Measurements from ENCODE around the gene BTBD17.

Gene BTBD17

GRCh38 chr17:74332763-74333283, 28.8 kb downstream of the BTBD17 start:
- peaks cover 3% of the 10 kb centered on the region for H3K27me3 ChIP-seq (ENCODE audit: control insufficient read depth, insufficient read depth, low read length)
- no peak overlapping the region for H3K27ac ChIP-seq (ENCODE audit: low read depth, low read length)
- no peak overlapping the region for H3K9ac ChIP-seq (ENCODE audit: low read depth, low read length)
- H3K4me3 ChIP-seq (ENCODE audit: low read depth, low read length) = no peak overlapping the region
- peaks cover 11% of the 10 kb centered on the region for H3K9me3 ChIP-seq (ENCODE audit: control insufficient read depth, insufficient read depth, low read length)
- H3K4me1 ChIP-seq (ENCODE audit: control insufficient read depth, insufficient read depth, low read length) = peaks cover 15% of the 10 kb centered on the region; the same call in 1 of the 2 replicates
- H3K36me3 ChIP-seq (ENCODE audit: control insufficient read depth, insufficient read depth, low read length) = no peaks in the 10 kb centered on the region

GRCh38 chr17:74332017-74332650, 29.5 kb downstream of the BTBD17 start:
- no peak overlapping the region for H3K27ac ChIP-seq (ENCODE audit: low read depth, low read length)
- H3K9ac ChIP-seq (ENCODE audit: low read depth, low read length) = no peak overlapping the region
- H3K36me3 ChIP-seq (ENCODE audit: control insufficient read depth, insufficient read depth, low read length) = no peaks in the 10 kb centered on the region
- H3K27me3 ChIP-seq (ENCODE audit: control insufficient read depth, insufficient read depth, low read length) = peaks cover 10% of the 10 kb centered on the region
- peaks cover 11% of the 10 kb centered on the region for H3K9me3 ChIP-seq (ENCODE audit: control insufficient read depth, insufficient read depth, low read length)
- H3K4me1 ChIP-seq (ENCODE audit: control insufficient read depth, insufficient read depth, low read length) = peaks cover 15% of the 10 kb centered on the region; the same call in 1 of the 2 replicates
- H3K4me3 ChIP-seq (ENCODE audit: low read depth, low read length) = no peak overlapping the region

GRCh38 chr17:74330446-74330845, 31.2 kb downstream of the BTBD17 start:
- Histone ChIP-seq H3K36me3 (ENCODE audit: control insufficient read depth, insufficient read depth, low read length) (no peaks in the 10 kb centered on the region), H3K4me1 (ENCODE audit: control insufficient read depth, insufficient read depth, low read length) (peaks cover 12% of the 10 kb centered on the region; the same call in 1 of the 2 replicates), H3K9me3 (ENCODE audit: control insufficient read depth, insufficient read depth, low read length) (peaks cover 11% of the 10 kb centered on the region), H3K27ac (ENCODE audit: low read depth, low read length) (no peak overlapping the region), H3K9ac (ENCODE audit: low read depth, low read length) (no peak overlapping the region), H3K4me3 (ENCODE audit: low read depth, low read length) (no peak overlapping the region), H3K27me3 (ENCODE audit: control insufficient read depth, insufficient read depth, low read length) (peaks cover 26% of the 10 kb centered on the region)

GRCh38 chr17:74329378-74329777, 32.3 kb downstream of the BTBD17 start:
- Histone ChIP-seq H3K9me3 (ENCODE audit: control insufficient read depth, insufficient read depth, low read length) (peaks cover 4% of the 10 kb centered on the region; the same call in 1 of the 2 replicates), H3K36me3 (ENCODE audit: control insufficient read depth, insufficient read depth, low read length) (no peaks in the 10 kb centered on the region), H3K4me3 (ENCODE audit: low read depth, low read length) (no peak overlapping the region), H3K9ac (ENCODE audit: low read depth, low read length) (no peak overlapping the region), H3K27me3 (ENCODE audit: control insufficient read depth, insufficient read depth, low read length) (peaks cover 36% of the 10 kb centered on the region), H3K4me1 (ENCODE audit: control insufficient read depth, insufficient read depth, low read length) (peaks cover 6% of the 10 kb centered on the region; the same call in 1 of the 2 replicates), H3K27ac (ENCODE audit: low read depth, low read length) (no peak overlapping the region)

- Histone ChIP-seq H3K27me3 (ENCODE audit: control insufficient read depth, insufficient read depth, low read length) (peaks cover 38% of the 10 kb centered on the region), H3K9me3 (ENCODE audit: control insufficient read depth, insufficient read depth, low read length) (no peaks in the 10 kb centered on the region), H3K27ac (ENCODE audit: low read depth, low read length) (no peak overlapping the region), H3K4me3 (ENCODE audit: low read depth, low read length) (no peak overlapping the region), H3K36me3 (ENCODE audit: control insufficient read depth, insufficient read depth, low read length) (no peaks in the 10 kb centered on the region), H3K9ac (ENCODE audit: low read depth, low read length) (no peak overlapping the region), H3K4me1 (ENCODE audit: control insufficient read depth, insufficient read depth, low read length) (peaks cover 6% of the 10 kb centered on the region; the same call in 1 of the 2 replicates)
These were observed 33.2 kb downstream of the BTBD17 start for GRCh38 chr17:74328487-74328886.

GRCh38 chr17:74326506-74326905, 35.2 kb downstream of the BTBD17 start:
- no peaks in the 10 kb centered on the region; the same call in 1 of the 2 replicates for H3K4me1 ChIP-seq (ENCODE audit: control insufficient read depth, insufficient read depth, low read length)
- peak overlapping the region; percentile 70 for H3K4me3 ChIP-seq (ENCODE audit: low read depth, low read length)
- no peaks in the 10 kb centered on the region for H3K36me3 ChIP-seq (ENCODE audit: control insufficient read depth, insufficient read depth, low read length)
- H3K27ac ChIP-seq (ENCODE audit: low read depth, low read length) = no peak overlapping the region
- peaks cover 38% of the 10 kb centered on the region for H3K27me3 ChIP-seq (ENCODE audit: control insufficient read depth, insufficient read depth, low read length)
- no peak overlapping the region for H3K9ac ChIP-seq (ENCODE audit: low read depth, low read length)
- no peaks in the 10 kb centered on the region for H3K9me3 ChIP-seq (ENCODE audit: control insufficient read depth, insufficient read depth, low read length)

- H3K36me3 ChIP-seq (ENCODE audit: control insufficient read depth, insufficient read depth, low read length) = no peaks in the 10 kb centered on the region
- no peak within 1 kb of the TSS for H3K27ac ChIP-seq (ENCODE audit: low read depth, low read length)
- H3K27me3 ChIP-seq (ENCODE audit: control insufficient read depth, insufficient read depth, low read length) = peaks cover 38% of the 10 kb centered on the region
- H3K9me3 ChIP-seq (ENCODE audit: control insufficient read depth, insufficient read depth, low read length) = no peaks in the 10 kb centered on the region
- H3K4me3 ChIP-seq (ENCODE audit: low read depth, low read length) = peak within 1 kb of the TSS; percentile 70
- no peak within 1 kb of the TSS for H3K9ac ChIP-seq (ENCODE audit: low read depth, low read length)
- no peaks in the 10 kb centered on the region; the same call in 1 of the 2 replicates for H3K4me1 ChIP-seq (ENCODE audit: control insufficient read depth, insufficient read depth, low read length)
These were observed 35.8 kb downstream of the BTBD17 start, which contains the start of gene KIF19 for GRCh38 chr17:74325743-74326379. Gene KIF19, plus strand, starts transcription at chr17:74326226. Its CDS starts 124 bp downstream, at chr17:74326350.

- H3K27ac ChIP-seq (ENCODE audit: low read depth, low read length) = no peak overlapping the region
- H3K4me1 ChIP-seq (ENCODE audit: control insufficient read depth, insufficient read depth, low read length) = no peaks in the 10 kb centered on the region; the same call in 1 of the 2 replicates
- no peaks in the 10 kb centered on the region for H3K36me3 ChIP-seq (ENCODE audit: control insufficient read depth, insufficient read depth, low read length)
- H3K27me3 ChIP-seq (ENCODE audit: control insufficient read depth, insufficient read depth, low read length) = peaks cover 38% of the 10 kb centered on the region
- H3K9me3 ChIP-seq (ENCODE audit: control insufficient read depth, insufficient read depth, low read length) = no peaks in the 10 kb centered on the region
- H3K4me3 ChIP-seq (ENCODE audit: low read depth, low read length) = peak overlapping the region; percentile 52
- no peak overlapping the region for H3K9ac ChIP-seq (ENCODE audit: low read depth, low read length)
These were observed 36.3 kb downstream of the BTBD17 start for GRCh38 chr17:74325376-74325742.

GRCh38 chr17:74324521-74324920, 37.1 kb downstream of the BTBD17 start:
- Histone ChIP-seq H3K27ac (ENCODE audit: low read depth, low read length) (no peak overlapping the region), H3K9me3 (ENCODE audit: control insufficient read depth, insufficient read depth, low read length) (no peaks in the 10 kb centered on the region), H3K9ac (ENCODE audit: low read depth, low read length) (no peak overlapping the region), H3K27me3 (ENCODE audit: control insufficient read depth, insufficient read depth, low read length) (peaks cover 38% of the 10 kb centered on the region), H3K4me3 (ENCODE audit: low read depth, low read length) (no peak overlapping the region), H3K36me3 (ENCODE audit: control insufficient read depth, insufficient read depth, low read length) (no peaks in the 10 kb centered on the region), H3K4me1 (ENCODE audit: control insufficient read depth, insufficient read depth, low read length) (no peaks in the 10 kb centered on the region; the same call in 1 of the 2 replicates)

GRCh38 chr17:74318391-74318790, 43.3 kb downstream of the BTBD17 start:
- no peaks in the 10 kb centered on the region for H3K27me3 ChIP-seq (ENCODE audit: control insufficient read depth, insufficient read depth, low read length)
- H3K9me3 ChIP-seq (ENCODE audit: control insufficient read depth, insufficient read depth, low read length) = no peaks in the 10 kb centered on the region
- H3K4me1 ChIP-seq (ENCODE audit: control insufficient read depth, insufficient read depth, low read length) = no peaks in the 10 kb centered on the region
- H3K4me3 ChIP-seq (ENCODE audit: low read depth, low read length) = no peak overlapping the region
- H3K36me3 ChIP-seq (ENCODE audit: control insufficient read depth, insufficient read depth, low read length) = no peaks in the 10 kb centered on the region
- no peak overlapping the region for H3K9ac ChIP-seq (ENCODE audit: low read depth, low read length)
- no peak overlapping the region for H3K27ac ChIP-seq (ENCODE audit: low read depth, low read length)

GRCh38 chr17:74317071-74317470, 44.6 kb downstream of the BTBD17 start:
- Histone ChIP-seq H3K4me1 (ENCODE audit: control insufficient read depth, insufficient read depth, low read length) (no peaks in the 10 kb centered on the region), H3K9me3 (ENCODE audit: control insufficient read depth, insufficient read depth, low read length) (no peaks in the 10 kb centered on the region; the same call in 1 of the 2 replicates), H3K27me3 (ENCODE audit: control insufficient read depth, insufficient read depth, low read length) (no peaks in the 10 kb centered on the region), H3K9ac (ENCODE audit: low read depth, low read length) (no peak overlapping the region), H3K27ac (ENCODE audit: low read depth, low read length) (no peak overlapping the region), H3K4me3 (ENCODE audit: low read depth, low read length) (no peak overlapping the region), H3K36me3 (ENCODE audit: control insufficient read depth, insufficient read depth, low read length) (no peaks in the 10 kb centered on the region)
